Endothelial cell (in vitro differentiated cells): ENCODE results near the gene KRTAP4-11. TPM values are rescaled to one million over a fixed set of nuclear protein-coding genes. Genes with fewer than 3 reads are reported as not detected.
A peak's percentile ranks its signal among the peaks of the same experiment; 100 is the strongest.
"Not testable (repeated sequence)": the region's sequence is repeated elsewhere in the genome, so short reads cannot be mapped to it uniquely, and the experiment has no call there.

ENCODE experiments used
- DNase-seq: peaks from one replicate; pipeline ENCODE4 v3.0.0; 2021; ENCODE audit warnings: low spot score
- H3K27ac Mint-ChIP-seq: one replicate; pipeline ENCODE4 v1.8.0; 2021; ENCODE audit warnings: mixed read lengths, inconsistent platforms; ENCODE audit not compliant: unreplicated experiment
- H3K27me3 Mint-ChIP-seq: one replicate; pipeline ENCODE4 v1.8.0; 2021; ENCODE audit warnings: mild to moderate bottlenecking, moderate library complexity, mixed read lengths, inconsistent platforms; ENCODE audit not compliant: unreplicated experiment
- H3K36me3 Mint-ChIP-seq: one replicate; pipeline ENCODE4 v1.8.0; 2021; ENCODE audit warnings: mild to moderate bottlenecking, low read depth, mixed read lengths, inconsistent platforms; ENCODE audit not compliant: unreplicated experiment
- H3K4me1 Mint-ChIP-seq: one replicate; pipeline ENCODE4 v1.8.0; 2021; ENCODE audit warnings: mild to moderate bottlenecking, mixed read lengths, inconsistent platforms; ENCODE audit not compliant: unreplicated experiment
- H3K4me3 Mint-ChIP-seq: one replicate; pipeline ENCODE4 v1.8.0; 2021; ENCODE audit warnings: mild to moderate bottlenecking, mixed read lengths, inconsistent platforms; ENCODE audit not compliant: unreplicated experiment
- H3K9me3 Mint-ChIP-seq: one replicate; pipeline ENCODE4 v1.8.0; 2021; ENCODE audit warnings: mixed read lengths, inconsistent platforms; ENCODE audit not compliant: unreplicated experiment
- CTCF ChIP-seq: fragments of 200-600 bp; sonication (generic); IDR thresholded peaks from one replicate; pipeline ENCODE4 v1.5.0; 2021; ENCODE audit warnings: antibody characterized with exemption; ENCODE audit not compliant: unreplicated experiment
- total RNA-seq: library from RNA; stranded (reverse); fragmentation: NEBNext Ultra II Directional; extraction: Animal tissue kit (Norgen Biotek cat#: 25700); gene quantifications from one replicate; pipeline ENCODE4 v1.2.1, GENCODE V29; 2021; ENCODE audit not compliant: unreplicated experiment

Gene KRTAP4-11
- total RNA-seq, 1 donor from 2014 or later, result not detected

GRCh38 chr17:41121742-41122141 is 3.6 kb upstream of the KRTAP4-11 start:
- peaks cover 2% of the 10 kb centered on the region for H3K27me3 Mint-ChIP-seq
- peaks cover 8% of the 10 kb centered on the region for H3K4me1 Mint-ChIP-seq
- H3K36me3 Mint-ChIP-seq, result peaks cover 4% of the 10 kb centered on the region
- no peak overlapping the region for H3K27ac Mint-ChIP-seq
- TF ChIP-seq CTCF, result no peak
- H3K4me3 Mint-ChIP-seq, result no peak overlapping the region
- no peak for DNase-seq
- H3K9me3 Mint-ChIP-seq, result no peaks in the 10 kb centered on the region

GRCh38 chr17:41119696-41120690 is 1.8 kb upstream of the KRTAP4-11 start:
- H3K4me1 Mint-ChIP-seq, H3K36me3 Mint-ChIP-seq, DNase-seq, H3K9me3 Mint-ChIP-seq, H3K4me3 Mint-ChIP-seq, H3K27me3 Mint-ChIP-seq: not testable (repeated sequence)
- peak overlapping the region; percentile 54 for H3K27ac Mint-ChIP-seq

- Mint-ChIP-seq H3K36me3 (peaks cover 4% of the 10 kb centered on the region), H3K27ac (no peak overlapping the region), H3K4me3 (no peak overlapping the region), H3K4me1 (peaks cover 8% of the 10 kb centered on the region), H3K27me3 (peaks cover 2% of the 10 kb centered on the region), H3K9me3 (no peaks in the 10 kb centered on the region)
- no peak for TF ChIP-seq CTCF
- DNase-seq, result no peak
Measured at GRCh38 chr17:41118721-41119120, 548 bp upstream of the KRTAP4-11 start.

GRCh38 chr17:41116297-41116696 is 1.9 kb downstream of the KRTAP4-11 start:
- H3K27ac Mint-ChIP-seq, result no peak overlapping the region
- DNase-seq, result no peak
- no peak for TF ChIP-seq CTCF
- H3K36me3 Mint-ChIP-seq, result peaks cover 4% of the 10 kb centered on the region
- peaks cover 2% of the 10 kb centered on the region for H3K27me3 Mint-ChIP-seq
- H3K9me3 Mint-ChIP-seq, result no peaks in the 10 kb centered on the region
- H3K4me3 Mint-ChIP-seq, result no peak overlapping the region
- peaks cover 8% of the 10 kb centered on the region for H3K4me1 Mint-ChIP-seq

GRCh38 chr17:41111151-41111885 is 6.9 kb downstream of the KRTAP4-11 start:
- H3K4me1 Mint-ChIP-seq, result peaks cover 6% of the 10 kb centered on the region
- no peak overlapping the region for H3K4me3 Mint-ChIP-seq
- H3K36me3 Mint-ChIP-seq, result no peaks in the 10 kb centered on the region
- no peaks in the 10 kb centered on the region for H3K9me3 Mint-ChIP-seq
- DNase-seq, result no peak
- H3K27ac Mint-ChIP-seq, result no peak overlapping the region
- TF ChIP-seq CTCF, result no peak
- no peaks in the 10 kb centered on the region for H3K27me3 Mint-ChIP-seq

GRCh38 chr17:41108728-41109386 is 9.3 kb downstream of the KRTAP4-11 start:
- not testable (repeated sequence) for DNase-seq, H3K9me3 Mint-ChIP-seq, H3K27ac Mint-ChIP-seq, H3K4me3 Mint-ChIP-seq, H3K4me1 Mint-ChIP-seq, H3K27me3 Mint-ChIP-seq, H3K36me3 Mint-ChIP-seq
